SH-SY5Y (cell line): ENCODE measurements around the gene NAA40.

Source experiments
- GATA2 ChIP-seq: IDR thresholded peaks from 2 replicates; pipeline ENCODE4 v1.6.1; 2011; ENCODE audit warnings: mild to moderate bottlenecking, low read depth, low read length
- GATA3 ChIP-seq: IDR thresholded peaks from 2 replicates; pipeline ENCODE4 v1.6.1; 2011; ENCODE audit warnings: low read depth, mild to moderate bottlenecking, low read length, moderate library complexity

Gene NAA40

GRCh38 chr11:63917692-63918506 lies 20.9 kb upstream of the NAA40 start:
- TF ChIP-seq GATA3 (no peak), GATA2 (no peak)

DNA sequence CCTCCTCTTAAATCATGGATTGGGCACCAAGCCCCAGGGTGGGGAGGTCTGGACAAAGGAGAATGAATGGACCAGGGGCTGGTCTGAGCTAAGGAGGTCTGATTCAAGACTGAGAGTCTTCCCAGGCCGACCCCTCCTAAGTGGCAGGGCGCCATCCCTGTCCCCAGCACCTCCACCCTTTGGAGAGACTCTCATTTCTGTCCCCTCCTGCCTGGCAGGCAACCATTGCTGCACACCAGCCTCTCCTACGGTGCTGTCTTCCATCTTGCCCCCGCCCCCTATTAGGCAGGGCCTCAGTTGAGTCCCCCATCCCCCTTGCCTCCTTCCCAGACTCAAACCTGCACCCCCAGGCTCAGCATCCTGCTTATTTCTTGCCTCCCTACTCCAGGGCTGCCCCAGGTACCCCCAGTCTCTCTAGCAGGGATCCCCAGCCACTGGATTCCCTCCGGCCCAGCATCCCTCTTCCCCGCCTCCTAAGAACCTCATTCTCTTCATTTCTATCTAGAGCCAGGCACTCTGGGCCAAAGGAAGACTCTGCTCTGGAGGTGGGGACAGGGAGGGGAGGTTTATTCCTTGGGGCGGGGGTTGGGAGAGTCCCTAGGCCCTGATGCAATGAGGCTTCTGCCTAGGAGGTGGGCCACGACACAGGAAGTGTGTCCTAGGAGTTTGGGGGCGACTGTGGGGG lies 20.2 kb upstream of the NAA40 start:
- TF ChIP-seq GATA2 (no peak), GATA3 (no peak)

DNA sequence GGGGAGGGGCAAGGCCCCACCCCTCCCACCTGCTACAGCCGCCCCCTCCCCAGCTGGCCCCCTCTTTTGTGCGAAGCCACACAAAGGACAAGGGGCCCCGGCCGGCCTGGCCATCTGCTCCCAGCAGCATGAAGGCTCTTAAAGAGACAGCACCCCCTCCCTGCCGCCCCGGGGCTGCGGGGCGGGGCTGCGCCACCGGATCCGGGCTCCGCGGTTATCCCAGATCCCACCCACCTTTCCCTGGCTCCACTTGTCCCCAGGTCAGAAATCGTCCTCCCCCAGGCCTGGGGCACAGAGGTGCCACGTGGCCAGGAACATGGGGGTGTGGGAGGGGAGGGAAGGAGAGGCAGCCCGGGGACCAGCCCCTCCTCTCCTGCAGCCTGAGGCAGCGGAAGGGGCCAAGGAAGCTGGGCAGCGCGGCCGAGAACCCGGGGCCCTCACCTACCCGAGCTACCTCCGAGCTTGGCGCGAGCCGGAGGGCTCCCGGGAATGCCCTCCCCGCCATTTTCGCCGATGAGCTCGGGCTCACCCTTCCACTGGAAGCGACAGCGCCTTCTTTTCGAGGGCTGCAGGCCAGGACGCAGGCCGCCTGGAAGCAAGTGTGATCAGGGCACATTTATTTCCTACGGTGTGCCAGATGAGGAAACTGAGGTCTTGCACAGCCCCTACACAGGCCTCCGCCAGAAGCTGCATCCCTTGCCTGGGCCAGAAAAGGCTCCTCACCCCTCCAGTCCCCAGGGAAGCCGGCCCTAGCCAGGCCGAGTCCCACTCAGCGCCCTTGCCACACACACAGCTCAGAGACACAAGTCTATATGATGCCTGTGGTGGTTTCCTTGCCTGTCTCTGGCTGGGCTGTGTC lies 19.3 kb upstream of the NAA40 start:
- TF ChIP-seq GATA2 = no peak
- TF ChIP-seq GATA3 = no peak

- no peak for TF ChIP-seq GATA2
- no peak for TF ChIP-seq GATA3
These were observed 18.5 kb upstream of the NAA40 start for GRCh38 chr11:63920126-63920938.

GRCh38 chr11:63920939-63921417 lies 17.8 kb upstream of the NAA40 start:
- TF ChIP-seq GATA2 (no peak), GATA3 (no peak)

DNA sequence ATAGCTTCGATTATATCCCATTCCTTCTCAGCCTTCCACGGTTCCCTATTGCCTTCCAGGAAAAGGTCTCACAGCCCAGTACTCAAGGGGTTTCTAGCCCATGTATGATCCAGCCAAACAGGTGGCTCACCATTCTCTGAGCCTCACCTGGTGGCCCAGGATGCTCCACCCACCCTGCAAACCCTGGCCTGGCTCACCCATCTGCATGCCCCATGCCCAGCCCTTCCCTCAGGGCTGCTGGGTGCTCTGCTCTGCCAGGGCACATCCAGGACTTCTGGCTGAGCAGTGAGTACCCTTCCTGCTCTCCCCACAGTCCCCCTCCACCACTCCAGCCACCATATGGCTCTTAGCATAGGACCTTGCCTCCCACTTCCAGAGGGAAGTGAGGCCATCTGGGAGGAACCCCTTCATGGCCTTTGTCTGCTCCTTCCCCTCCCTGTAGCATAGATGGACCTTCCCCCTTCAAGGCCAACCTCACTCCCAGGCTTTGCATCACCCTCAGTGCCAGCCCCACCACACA lies 16.1 kb upstream of the NAA40 start:
- TF ChIP-seq GATA2 = no peak
- TF ChIP-seq GATA3 = no peak

GRCh38 chr11:63923319-63923718 lies 15.5 kb upstream of the NAA40 start:
- no peak for TF ChIP-seq GATA2
- no peak for TF ChIP-seq GATA3

DNA sequence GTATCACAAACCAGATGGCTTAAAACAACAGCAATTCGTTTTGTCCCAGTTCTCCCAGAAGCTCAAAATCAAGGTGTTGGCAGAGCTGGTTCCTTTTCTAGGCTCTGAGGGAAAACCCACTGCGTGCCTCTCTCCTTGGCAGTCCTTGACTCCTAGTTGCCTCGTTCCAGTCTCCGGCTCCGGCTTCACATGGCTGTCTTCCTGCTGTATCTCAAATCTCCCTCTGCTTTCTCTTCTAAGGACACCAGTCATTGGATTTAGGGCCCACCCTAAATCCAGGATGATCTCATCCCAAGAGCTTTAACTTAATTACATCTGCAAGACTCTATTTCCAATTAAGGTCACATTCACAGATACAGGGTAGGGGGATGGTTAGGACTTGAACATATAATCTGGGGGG lies 9.2 kb upstream of the NAA40 start:
- TF ChIP-seq GATA3 (no peak), GATA2 (no peak)

- TF ChIP-seq GATA2 (no peak), GATA3 (no peak)
These were observed 7.8 kb upstream of the NAA40 start for GRCh38 chr11:63931045-63931444.

DNA sequence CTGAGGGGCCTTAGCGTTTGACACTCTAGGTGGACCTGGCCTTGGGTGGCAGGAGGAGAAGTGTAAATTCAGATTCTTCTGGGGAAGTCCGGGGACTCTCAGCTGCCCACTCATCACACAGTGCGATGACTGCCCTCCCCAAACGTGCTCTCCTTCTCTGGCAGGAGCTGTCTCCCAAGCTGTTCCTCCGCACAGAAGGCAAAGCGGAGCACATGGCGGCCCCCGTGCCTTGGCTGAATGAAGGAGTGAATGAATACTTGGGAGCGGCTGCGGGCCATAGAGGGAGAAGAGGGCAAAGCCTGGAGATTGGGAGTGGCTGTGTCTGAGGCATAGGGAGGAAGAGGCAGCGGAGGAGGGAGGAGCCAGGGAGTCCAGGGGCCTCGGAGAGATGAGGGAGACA lies 6.9 kb upstream of the NAA40 start:
- TF ChIP-seq GATA3 (no peak), GATA2 (no peak)

DNA sequence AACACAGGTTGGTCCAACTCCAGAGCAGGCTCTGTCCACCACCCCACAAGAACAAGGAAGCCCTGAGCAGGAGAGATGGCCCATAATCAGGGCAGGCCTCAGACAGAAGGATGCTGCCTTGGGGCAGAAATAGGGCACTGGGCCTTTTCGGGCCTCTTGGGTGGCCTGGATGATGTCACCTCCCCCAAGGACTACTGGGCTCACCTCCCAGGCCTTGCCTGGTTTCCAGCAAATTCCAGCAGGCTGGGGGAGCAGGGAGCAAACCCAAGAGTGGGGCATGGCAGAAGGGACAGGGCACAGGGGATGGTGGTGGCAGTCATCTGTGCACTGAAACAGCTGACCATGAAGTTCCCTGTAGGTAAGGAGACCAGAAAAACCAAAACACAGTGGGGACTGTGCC lies 5.3 kb upstream of the NAA40 start:
- TF ChIP-seq GATA2 (no peak), GATA3 (no peak)

GRCh38 chr11:63937713-63938478 lies 906 bp upstream of the NAA40 start:
- TF ChIP-seq GATA2 (no peak), GATA3 (no peak)
